IMR-90 (cell line): ENCODE results near the gene PNO1. TPM values are rescaled to one million over a fixed set of nuclear protein-coding genes. Genes with fewer than 3 reads are reported as not detected.

Experiments used
- ATAC-seq: fragments of 200-7000 bp; cut with Tn5 transposase; 2 replicates; pipeline ENCODE4 v1.9.1; 2020; ENCODE audit warnings: low read depth, mild to moderate bottlenecking, moderate library complexity
- BruUV-seq: library from RNA; stranded (reverse); fragments of 400-500 nt; replicated peaks from 2 replicates; lab custom pipeline; 2021; lab: Mats Ljungman, UMichigan
- CTCF ChIA-PET: fragments of 300-600 bp; formaldehyde crosslinking; extraction: SDS; loops from one replicate; lab custom pipeline; 2021; ENCODE audit warnings: antibody characterized with exemption; lab: Yijun Ruan, JAX
- POLR2A ChIA-PET: fragments of 300-600 bp; sonication (Branson Sonifier 250); formaldehyde crosslinking; loops from one replicate; lab custom pipeline; 2022; ENCODE audit warnings: antibody characterized with exemption; ENCODE audit not compliant: unreplicated experiment; lab: Charles Lee
- DNase-seq: peaks from one replicate; pipeline ENCODE4 v3.0.0; 2013
- H2AFZ ChIP-seq: replicated peaks from 2 replicates; pipeline ENCODE3; 2013; ENCODE audit warnings: low read length, mild to moderate bottlenecking; ENCODE audit not compliant: poor library complexity
- H2AK5ac ChIP-seq: 2 replicates; pipeline ENCODE4 v1.6.1; 2013; ENCODE audit warnings: low read depth, low read length, inconsistent platforms
- H2AK9ac ChIP-seq: replicated peaks from 2 replicates; pipeline ENCODE3; 2013; ENCODE audit warnings: mild to moderate bottlenecking, low read depth, low read length, moderate library complexity; ENCODE audit not compliant: poor library complexity
- H2BK120ac ChIP-seq: 2 replicates; pipeline ENCODE4 v1.6.1; 2013; ENCODE audit warnings: low read depth, low read length, inconsistent platforms
- H2BK15ac ChIP-seq: 3 replicates; pipeline ENCODE4 v1.6.1; 2013; ENCODE audit warnings: low read depth, low read length, inconsistent platforms
- H2BK20ac ChIP-seq: 2 replicates; pipeline ENCODE4 v1.6.1; 2013; ENCODE audit warnings: low read depth, mild to moderate bottlenecking, inconsistent platforms, low read length, moderate library complexity
- H2BK5ac ChIP-seq: 2 replicates; pipeline ENCODE4 v1.6.1; 2013; ENCODE audit warnings: mild to moderate bottlenecking, low read depth, low read length, inconsistent platforms; ENCODE audit not compliant: poor library complexity, severe bottlenecking
- H3K14ac ChIP-seq: replicated peaks from 2 replicates; pipeline ENCODE4 v1.6.1; 2013; ENCODE audit warnings: low read depth, low read length, inconsistent platforms
- H3K18ac ChIP-seq: 2 replicates; pipeline ENCODE4 v1.6.1; 2013; ENCODE audit warnings: low read depth, low read length, control low read depth
- H3K23ac ChIP-seq: 2 replicates; pipeline ENCODE4 v1.6.1; 2013; ENCODE audit warnings: low read depth, low read length, inconsistent platforms
- H3K27ac ChIP-seq: 2 replicates; pipeline ENCODE4 v1.5.1; 2013; ENCODE audit warnings: mild to moderate bottlenecking, control low read depth, low read length; ENCODE audit not compliant: insufficient read depth
- H3K27me3 ChIP-seq: 2 replicates; pipeline ENCODE4 v1.6.1; 2013; ENCODE audit warnings: low read length; ENCODE audit not compliant: control insufficient read depth, insufficient read depth
- H3K36me3 ChIP-seq: 2 replicates; pipeline ENCODE4 v1.6.1; 2013; ENCODE audit warnings: low read length, mixed read lengths; ENCODE audit not compliant: control insufficient read depth, insufficient read depth
- H3K4ac ChIP-seq: 2 replicates; pipeline ENCODE4 v1.6.1; 2013; ENCODE audit warnings: low read depth, low read length, inconsistent platforms
- H3K4me1 ChIP-seq: 2 replicates; pipeline ENCODE4 v1.6.1; 2013; ENCODE audit warnings: low read length, mixed read lengths; ENCODE audit not compliant: control insufficient read depth, insufficient read depth
- H3K4me2 ChIP-seq: 2 replicates; pipeline ENCODE4 v1.6.1; 2013; ENCODE audit warnings: low read depth, mild to moderate bottlenecking, control low read depth, low read length, moderate library complexity
- H3K4me3 ChIP-seq: 2 replicates; pipeline ENCODE4 v1.5.1; 2013; ENCODE audit warnings: low read depth, mild to moderate bottlenecking, control low read depth, low read length, moderate library complexity; ENCODE audit not compliant: insufficient read depth
- H3K56ac ChIP-seq: 2 replicates; pipeline ENCODE4 v1.6.1; 2013; ENCODE audit warnings: low read length, inconsistent platforms; ENCODE audit not compliant: insufficient read depth; ENCODE audit errors: extremely low read depth
- H3K79me1 ChIP-seq, 2 experiments: 2 replicates each; pipeline ENCODE4 v1.6.1; 2013; ENCODE audit warnings: low read length in 2 of 2, inconsistent platforms in 1 of 2, low read depth in 1 of 2
- H3K9ac ChIP-seq: 2 replicates; pipeline ENCODE4 v1.6.1; 2013; ENCODE audit warnings: low read depth, low read length, control low read depth
- H3K9me1 ChIP-seq: 2 replicates; pipeline ENCODE4 v1.6.1; 2013; ENCODE audit warnings: low read length, inconsistent platforms; ENCODE audit not compliant: insufficient read depth
- H3K9me3 ChIP-seq: 2 replicates; pipeline ENCODE4 v1.6.1; 2013; ENCODE audit warnings: low read length; ENCODE audit not compliant: control insufficient read depth, insufficient read depth
- H4K20me1 ChIP-seq: 2 replicates; pipeline ENCODE4 v1.6.1; 2013; ENCODE audit warnings: low read length, inconsistent platforms; ENCODE audit not compliant: insufficient read depth
- H4K5ac ChIP-seq: 2 replicates; pipeline ENCODE4 v1.6.1; 2013; ENCODE audit warnings: mild to moderate bottlenecking, low read depth, low read length, control low read depth
- H4K8ac ChIP-seq, 2 experiments: 2 replicates each; pipeline ENCODE4 v1.6.1; 2013; ENCODE audit warnings: low read depth in 2 of 2, low read length in 2 of 2, control low read depth in 1 of 2, inconsistent platforms in 1 of 2
- H4K91ac ChIP-seq: 2 replicates; pipeline ENCODE4 v1.6.1; 2013; ENCODE audit warnings: low read depth, low read length, inconsistent platforms; ENCODE audit not compliant: insufficient read depth
- CHD1 ChIP-seq: IDR thresholded peaks from 2 replicates; pipeline ENCODE4 v1.6.1; 2012; ENCODE audit warnings: low read depth, low read length, improper control_type of control experiment
- ELK1 ChIP-seq: fragments of 150-350 bp; IDR thresholded peaks from 2 replicates; pipeline ENCODE4 v1.6.1; 2016; ENCODE audit warnings: low read depth, mild to moderate bottlenecking, low read length, moderate library complexity, borderline replicate concordance
- WGBS, 2 experiments: methylation state at CpG; one replicate each; pipeline versions ENCODE4 v1.1.5 to v1.1.7; 2013; ENCODE audit warnings: missing lambda C conversion rate in 2 of 2; ENCODE audit not compliant: insufficient read length in 1 of 2; ENCODE audit errors: extremely low coverage in 2 of 2; 5-methylcytosine and 5-hydroxymethylcytosine counted together
- dilution Hi-C: fragments of 300-500 bp; cut with HindIII; formaldehyde crosslinking; loops from one replicate; pipeline ENCODE4 v1.14.3; 2018; ENCODE audit warnings: low sequenced_read_pairs; ENCODE audit not compliant: unreplicated experiment
- in situ Hi-C: fragments of 300-500 bp; cut with MboI; formaldehyde crosslinking; loops from 3 replicates; pipeline ENCODE4 v1.14.3; 2019; ENCODE audit warnings: low sequenced_read_pairs, inconsistent platforms, mixed read lengths
- intact Hi-C: fragments of 100-400 bp; cut with micrococcal nuclease; formaldehyde crosslinking; loops from 2 replicates; pipeline ENCODE4 v1.10.0; 2022
- polyA plus RNA-seq, 3 experiments: library from polyadenylated mRNA; depleted of rRNA; stranded (reverse); fragments of >200 nt; gene quantifications; 2 replicates each; pipeline ENCODE4 v1.2.3, GENCODE V29; 2012; ENCODE audit warnings: low replicate concordance in 1 of 3
- total RNA-seq: library from RNA; depleted of rRNA; stranded (reverse); fragments of >200 nt; gene quantifications from 2 replicates; pipeline ENCODE4 v1.2.3, GENCODE V29; 2012

Gene PNO1
- total and polyA plus RNA-seq, 2 of the 4 experiments (the other 2 are of a cell fraction): 12.8 to 14.7 TPM

GRCh38 chr2:68158134-68158447 lies 403 bp downstream of the PNO1 start:
- Histone ChIP-seq H4K91ac (peak overlapping the region; percentile 48), H2BK20ac (no peak overlapping the region), H2BK120ac (no peak overlapping the region), H3K9ac (peak overlapping the region; percentile 83), H3K4me1 (no peaks in the 10 kb centered on the region), H2AK9ac (peak overlapping the region; percentile 92), H3K18ac (0 out of 2 replicates have a peak overlapping the region, but pooled peaks have one; percentile 5), H3K9me1 (no peaks in the 10 kb centered on the region), H3K4me2 (peak overlapping the region; percentile 81), H3K9me3 (no peaks in the 10 kb centered on the region), H3K14ac (peak overlapping the region; percentile 47), H3K56ac (peak overlapping the region; percentile 77), H4K5ac (peak overlapping the region; percentile 6; the same call in 1 of the 2 replicates), H2AFZ (peak overlapping the region; percentile 96), H4K20me1 (no peaks in the 10 kb centered on the region), H3K4me3 (peak overlapping the region; percentile 75), H2BK5ac (peak overlapping the region; percentile 18), H4K8ac (peak overlapping the region; percentile 34 to 64; a peak in 3 of 4 replicates), H3K27ac (peak overlapping the region; percentile 69), H3K79me1 (peaks cover 10 to 44% of the 10 kb centered on the region in 2 experiments), H3K4ac (peak overlapping the region; percentile 70), H2BK15ac (no peak overlapping the region), H3K36me3 (peaks cover 3% of the 10 kb centered on the region; the same call in 1 of the 2 replicates), H2AK5ac (peak overlapping the region; percentile 68), H3K27me3 (no peaks in the 10 kb centered on the region), H3K23ac (peak overlapping the region; percentile 2; the same call in 1 of the 2 replicates)
- TF ChIP-seq CHD1: peak; percentile 2; the same call in 1 of the 2 replicates
- no peak for TF ChIP-seq ELK1
- dilution Hi-C loops: no loop called here
- ATAC-seq (no peak), DNase-seq (no peak)
- no CpG with 5 or more reads among the region's 7 CpGs for WGBS, 2 experiments
- intact Hi-C loops: loop anchor here (5.0 kb wide), 1 partner anchor 36 kb away; no protein-coding TSS in a partner anchor
- BruUV-seq: TSS peak; percentile 46
- in situ Hi-C loops: no loop called here
- POLR2A ChIA-PET: no interaction called here
- CTCF ChIA-PET: interaction anchor here (1.0 kb wide), 1 partner anchor 125 kb away, joined by 4 read pairs; no protein-coding TSS in a partner anchor
